ENCODE measurements around the gene SOX10.

DNA sequence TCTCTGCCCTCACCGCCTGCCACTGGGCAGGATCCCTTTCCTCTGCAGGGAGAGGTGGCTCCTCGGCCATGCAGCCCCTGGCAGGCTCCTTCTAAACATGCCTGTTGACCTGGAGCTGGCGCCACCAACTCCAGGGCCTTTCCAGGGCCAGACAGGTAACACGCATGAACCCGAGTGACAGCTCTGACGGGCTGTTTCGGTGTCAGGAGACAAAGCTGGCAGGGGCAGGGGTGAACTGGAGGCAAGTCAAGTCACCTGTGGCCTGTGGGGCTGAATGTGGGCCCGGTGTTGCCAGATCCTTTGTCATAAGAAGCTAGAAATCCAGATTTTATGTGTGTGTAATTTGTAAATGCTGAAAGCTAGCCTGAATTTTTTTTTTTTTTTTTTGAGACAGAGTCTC is 42.2 kb downstream of the SOX10 start:
- TF ChIP-seq POLR2A (IDR thresholded peaks at IDR 0.05) = no peak
- no peak for TF ChIP-seq CTCF (IDR thresholded peaks at IDR 0.05)
